Stimulated activated CD4-positive, alpha-beta T cell treated with anti-CD3 and anti-CD28 coated beads, Interleukin-15, amount 100 ng/mL, for 48 hours (primary cell): ENCODE data around the gene TPM4.

Experiments
- DNase-seq, 2 donors: peaks; one replicate each; pipeline ENCODE4 v3.0.0-alpha.2; 2020; ENCODE audit warnings: low read depth in 2 of 2

Gene TPM4

DNA sequence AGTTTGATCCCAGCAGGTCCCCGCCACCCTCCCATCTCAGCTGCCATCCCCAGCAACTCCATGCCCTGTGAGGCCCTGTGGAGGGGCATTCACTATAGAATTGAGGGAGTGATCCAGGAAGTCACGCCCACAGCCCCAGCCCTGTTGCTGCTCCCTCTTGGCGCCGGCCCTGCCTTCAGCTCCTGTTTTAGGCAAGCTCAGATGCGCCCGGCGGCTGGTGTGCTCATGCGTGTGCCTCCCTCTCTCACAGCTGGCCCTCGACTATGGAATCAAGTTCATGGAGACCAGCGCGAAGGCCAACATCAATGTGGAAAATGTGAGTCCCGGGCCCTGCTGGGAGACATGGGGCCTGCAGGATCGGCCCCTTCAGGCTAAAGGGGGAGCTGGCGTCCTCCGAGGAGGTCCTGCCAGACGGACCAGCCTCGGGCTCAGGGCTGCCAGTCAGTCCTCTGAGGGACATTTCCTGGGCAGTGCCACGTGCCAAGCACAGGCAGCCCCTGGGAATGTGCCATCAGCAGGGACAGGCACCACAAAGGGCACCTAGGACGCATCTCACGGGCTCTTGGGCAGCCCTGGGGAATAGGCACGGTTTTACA lies 51.6 kb downstream of the TPM4 start:
- no peak for DNase-seq

DNA sequence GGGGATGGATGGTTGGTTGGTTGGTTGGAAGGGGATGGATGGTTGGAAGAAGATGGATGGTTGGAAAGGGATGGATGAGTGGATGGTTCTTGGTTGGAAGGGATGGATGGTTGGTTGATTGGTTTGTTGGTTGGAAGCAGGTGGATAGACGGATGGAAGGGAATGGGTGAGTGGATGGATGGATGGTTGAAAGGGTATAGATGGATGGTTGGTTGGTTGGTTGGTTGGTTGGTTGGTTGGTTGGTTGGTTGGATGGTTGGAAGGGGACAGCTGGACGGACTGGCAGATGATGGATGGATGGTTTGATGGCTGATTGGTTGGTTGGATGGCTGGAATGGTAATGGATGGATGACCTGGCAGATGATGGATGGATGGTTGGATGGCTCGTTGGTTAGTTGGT lies 55.4 kb downstream of the TPM4 start:
- no peak for DNase-seq

DNA sequence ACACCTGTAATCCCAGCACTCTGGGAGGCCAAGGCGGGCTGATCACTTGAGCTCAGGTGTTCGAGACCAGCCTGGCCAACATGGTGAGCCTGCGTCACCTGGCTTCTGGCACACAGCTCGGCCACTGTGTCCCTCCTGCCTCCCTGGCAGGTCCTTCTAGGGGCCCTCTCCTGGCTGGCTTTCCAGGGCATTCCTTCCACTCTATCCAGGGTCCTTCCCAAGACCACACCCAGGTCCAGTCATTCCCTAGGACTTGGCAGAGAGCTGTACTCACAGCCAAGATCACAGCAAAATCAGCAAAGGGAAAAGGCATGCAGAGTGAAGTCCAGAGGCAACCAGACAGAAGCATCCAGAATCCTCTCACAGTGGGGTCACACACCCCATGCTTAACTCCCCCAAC lies 57.5 kb downstream of the TPM4 start:
- DNase-seq = no peak

DNA sequence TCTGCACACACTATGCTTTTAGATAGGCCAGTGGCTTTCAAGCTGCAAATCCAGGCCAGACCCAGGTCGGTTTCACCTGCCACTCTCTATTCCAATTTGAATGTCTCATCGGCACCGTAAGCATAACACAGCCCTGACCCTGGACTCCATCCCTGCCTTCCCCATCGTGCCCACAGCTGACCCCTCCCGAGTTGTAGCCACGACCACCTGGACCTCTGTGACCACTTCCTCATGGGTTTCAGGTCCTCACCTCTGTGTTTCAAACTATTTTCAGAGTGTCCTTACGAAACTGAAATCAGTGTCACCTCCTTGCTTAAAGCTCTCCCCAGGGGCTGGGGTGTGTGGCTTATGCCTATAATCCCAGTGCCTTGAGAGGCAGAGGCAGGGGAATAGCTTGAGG lies 58.2 kb downstream of the TPM4 start:
- DNase-seq = no peak

DNA sequence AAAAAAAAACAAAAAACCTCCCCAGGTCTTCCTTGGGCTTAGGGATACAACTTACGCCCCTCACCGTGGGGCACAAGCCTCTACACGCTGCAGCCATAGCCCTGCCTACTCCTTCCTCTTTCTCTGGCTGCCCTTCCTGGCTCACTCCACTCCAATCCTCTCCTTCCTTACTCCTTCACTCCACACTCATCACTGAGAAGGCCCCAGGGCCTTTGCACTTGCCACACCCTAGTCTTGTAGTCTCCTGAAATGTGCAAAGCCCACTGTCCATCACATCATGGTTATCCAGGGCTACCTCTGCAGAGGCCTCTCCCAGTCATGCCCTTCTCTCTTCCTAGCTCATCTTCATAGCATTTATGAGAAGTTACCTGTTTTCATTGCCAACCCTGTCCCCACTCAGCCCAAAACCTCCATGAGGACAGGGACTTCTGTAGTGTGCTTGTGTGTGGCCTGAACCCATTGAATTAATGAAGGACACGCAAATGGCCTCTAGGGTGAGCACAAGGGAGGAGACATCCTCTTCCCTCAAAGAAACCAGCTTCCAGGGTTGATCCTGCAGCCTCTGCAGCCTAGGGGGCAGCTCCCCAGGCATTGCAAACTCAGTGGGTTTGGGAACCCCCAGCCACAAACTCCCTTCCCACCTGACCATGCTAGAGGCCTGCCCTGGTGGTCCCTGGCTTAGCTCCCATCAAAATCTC lies 59.3 kb downstream of the TPM4 start:
- DNase-seq = no peak

DNA sequence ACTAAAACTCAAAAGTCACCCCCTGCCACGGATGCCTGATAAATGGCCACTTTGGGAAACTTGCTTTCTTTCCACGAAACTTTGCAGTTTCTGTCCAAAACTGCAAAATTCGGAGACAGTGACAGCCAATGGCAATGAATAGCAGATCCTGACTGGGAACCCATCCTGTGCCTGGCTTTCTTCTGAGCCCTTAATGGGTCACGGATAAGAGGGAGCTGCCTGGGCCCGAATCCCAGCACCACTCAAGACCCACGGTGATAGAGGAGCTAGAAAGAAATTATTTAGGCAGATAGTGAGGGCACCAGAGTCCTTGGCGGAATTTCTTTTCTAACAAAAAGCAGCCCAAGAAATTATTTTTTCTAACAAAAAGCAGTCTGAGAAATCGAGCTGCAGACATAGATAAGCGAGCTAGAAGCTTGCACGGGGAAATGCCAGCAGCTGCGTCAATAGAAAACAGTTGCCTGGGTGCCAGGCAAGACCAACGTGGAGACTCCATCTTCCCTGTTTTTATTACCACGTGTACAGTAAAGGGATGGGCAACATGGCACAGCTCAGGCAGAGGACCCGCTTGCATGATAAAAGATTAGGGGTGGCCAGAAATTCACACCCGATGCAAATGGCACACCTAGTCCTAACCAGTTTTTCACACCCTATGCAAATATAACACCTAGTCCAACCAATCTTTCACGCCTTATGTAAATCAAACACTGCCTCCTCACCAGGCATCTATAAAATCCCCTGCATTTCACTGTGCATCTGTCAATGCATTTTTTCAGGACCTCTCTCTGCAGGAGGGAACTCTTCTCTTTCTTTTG lies 60.1 kb downstream of the TPM4 start:
- no peak for DNase-seq

DNA sequence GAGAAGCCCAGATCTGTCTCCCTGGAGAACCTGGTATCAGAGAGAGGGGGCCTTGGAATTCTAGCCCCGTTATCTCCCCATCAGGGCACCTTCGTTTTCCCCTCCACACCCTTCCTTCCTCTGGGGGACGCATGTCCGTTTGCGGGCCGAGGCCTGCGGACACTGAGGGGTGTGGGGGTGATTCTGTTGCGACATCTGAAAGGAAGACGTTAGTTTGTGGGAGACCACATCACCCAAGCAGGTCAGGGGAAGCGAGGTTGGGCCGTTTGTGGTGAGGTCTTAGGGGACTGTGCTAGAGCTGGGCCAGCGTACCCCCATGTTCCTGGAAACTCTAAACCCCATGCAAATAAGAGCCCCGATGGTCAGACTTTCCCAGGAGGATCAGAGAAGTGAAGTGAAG lies 63.5 kb downstream of the TPM4 start:
- DNase-seq = no peak

DNA sequence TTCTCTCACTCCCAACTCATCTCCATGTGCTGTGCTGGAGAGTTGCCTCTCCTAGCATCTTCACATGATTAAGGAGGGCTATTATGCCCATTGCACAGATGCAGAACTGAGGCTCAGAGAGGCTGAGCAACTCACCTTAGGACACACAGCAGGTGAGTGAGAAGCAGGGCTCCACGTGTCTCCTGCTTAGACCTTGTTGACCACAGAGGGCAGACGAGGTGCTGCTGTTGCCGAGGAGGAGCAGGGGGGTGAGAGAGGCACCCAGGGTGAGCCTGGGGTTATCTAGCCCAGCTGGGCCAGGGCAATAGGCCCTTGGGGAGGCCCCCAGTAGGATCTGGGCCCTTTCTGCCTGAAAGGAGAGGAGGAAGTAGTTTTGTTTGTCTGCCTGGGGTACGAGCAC lies 64.7 kb downstream of the TPM4 start:
- no peak for DNase-seq

DNA sequence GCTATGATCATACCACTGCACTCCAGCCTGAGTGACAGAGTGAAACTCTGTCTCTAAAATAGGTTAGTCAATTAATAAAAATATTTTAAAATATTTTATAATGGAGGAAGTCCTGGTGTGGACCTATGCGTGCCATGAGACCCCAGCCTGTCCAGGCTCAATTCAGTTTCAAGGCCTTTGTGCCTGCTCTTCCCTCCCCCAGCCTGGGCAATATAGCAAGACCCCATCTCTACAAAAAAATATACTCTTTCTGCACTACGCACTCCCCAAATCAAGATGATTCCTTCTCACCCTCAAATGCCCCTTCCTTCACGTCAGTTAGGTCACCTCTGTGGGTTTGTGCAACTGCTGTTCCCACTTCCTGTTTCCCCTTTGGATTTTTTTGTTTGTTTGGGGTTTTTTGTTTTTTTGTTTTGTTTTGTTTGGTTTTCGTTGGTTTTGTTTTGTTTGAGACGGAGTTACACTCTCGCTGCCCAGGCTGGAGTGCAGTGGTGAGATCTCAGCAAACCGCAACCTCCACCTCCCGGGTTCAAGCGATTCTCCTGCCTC lies 65.8 kb downstream of the TPM4 start:
- no peak for DNase-seq

DNA sequence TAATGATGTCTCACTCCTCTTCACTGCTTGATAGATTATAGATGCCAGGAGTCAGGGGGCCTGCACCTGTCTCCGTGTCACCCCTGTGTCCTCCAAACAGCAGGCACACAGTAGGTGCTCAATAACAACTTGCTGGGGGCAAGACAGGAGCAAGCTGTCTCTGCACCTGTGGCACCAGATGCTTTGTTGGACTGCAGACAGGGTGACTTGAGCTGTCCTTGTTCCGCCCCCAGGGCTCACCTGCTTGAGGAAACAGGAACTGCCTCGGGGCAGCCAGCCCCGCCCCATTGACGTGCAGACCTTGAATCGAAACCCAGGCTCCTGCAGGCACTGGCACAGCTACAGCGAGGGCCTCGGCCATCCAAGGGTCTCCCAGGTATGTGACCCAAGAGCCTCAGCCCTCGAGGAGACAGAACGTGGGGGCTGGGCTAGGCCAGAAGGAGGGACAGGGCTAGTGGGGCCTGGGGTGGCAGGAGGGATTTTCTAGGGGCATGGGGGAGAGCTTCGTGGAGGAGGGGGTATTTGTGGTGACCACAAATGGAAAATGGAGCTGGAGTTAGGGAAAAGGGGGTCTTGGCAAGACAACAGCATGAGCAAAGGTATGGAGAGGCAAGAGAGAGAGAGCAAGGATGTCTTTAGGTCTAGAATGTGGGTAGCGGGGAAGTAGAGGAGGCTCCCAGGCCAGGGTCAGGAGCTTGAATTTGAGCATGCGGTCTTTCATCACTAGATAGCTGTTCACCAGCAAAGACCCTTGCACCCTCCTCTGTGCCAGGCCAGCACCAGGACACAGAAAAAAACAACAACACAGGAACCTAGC lies 67.3 kb downstream of the TPM4 start, which contains the start of gene HSH2D:
Gene HSH2D (plus strand): TSS at position 287 of the 817 bp plus-strand sequence. CDS start 5,066 bp downstream, outside the sequence.
- peak; percentile 66 to 71 for DNase-seq

DNA sequence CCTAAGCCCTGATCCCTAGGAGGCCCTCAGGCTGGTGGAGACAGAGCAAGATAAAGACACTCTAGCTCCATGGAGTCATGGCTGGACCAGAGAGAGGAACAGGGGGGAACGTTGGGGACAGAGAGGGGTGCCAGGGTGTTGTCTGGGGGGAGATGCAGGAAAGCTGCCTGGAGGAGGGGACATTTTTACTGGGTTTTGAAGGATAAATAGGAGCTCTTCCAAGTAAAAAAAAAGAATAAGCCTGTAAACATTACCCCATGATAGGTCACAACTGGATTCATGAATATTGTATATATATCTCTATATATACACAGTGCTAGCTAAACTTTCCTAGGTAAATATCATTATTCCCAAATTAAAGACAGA lies 67.9 kb downstream of the TPM4 start:
- DNase-seq = no peak

DNA sequence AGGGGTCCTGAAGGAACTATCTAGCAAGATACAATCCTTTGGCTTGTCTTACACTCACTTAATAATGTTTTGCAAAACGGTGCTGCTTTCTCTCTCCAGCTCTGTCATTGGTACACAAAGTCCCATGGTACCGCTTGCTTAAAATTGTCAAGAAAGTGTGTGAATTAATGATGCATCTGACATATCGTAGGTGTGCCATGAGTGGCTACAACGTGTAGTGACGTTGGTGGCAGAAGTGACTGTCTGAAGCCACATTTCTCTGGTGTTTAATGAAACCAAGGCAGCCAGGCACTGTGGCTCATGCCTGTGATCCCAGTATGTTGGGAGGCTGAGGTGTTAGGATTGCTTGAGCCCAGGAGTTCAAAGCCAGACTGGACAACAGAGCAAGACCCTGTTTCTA lies 69.8 kb downstream of the TPM4 start:
- DNase-seq = no peak

DNA sequence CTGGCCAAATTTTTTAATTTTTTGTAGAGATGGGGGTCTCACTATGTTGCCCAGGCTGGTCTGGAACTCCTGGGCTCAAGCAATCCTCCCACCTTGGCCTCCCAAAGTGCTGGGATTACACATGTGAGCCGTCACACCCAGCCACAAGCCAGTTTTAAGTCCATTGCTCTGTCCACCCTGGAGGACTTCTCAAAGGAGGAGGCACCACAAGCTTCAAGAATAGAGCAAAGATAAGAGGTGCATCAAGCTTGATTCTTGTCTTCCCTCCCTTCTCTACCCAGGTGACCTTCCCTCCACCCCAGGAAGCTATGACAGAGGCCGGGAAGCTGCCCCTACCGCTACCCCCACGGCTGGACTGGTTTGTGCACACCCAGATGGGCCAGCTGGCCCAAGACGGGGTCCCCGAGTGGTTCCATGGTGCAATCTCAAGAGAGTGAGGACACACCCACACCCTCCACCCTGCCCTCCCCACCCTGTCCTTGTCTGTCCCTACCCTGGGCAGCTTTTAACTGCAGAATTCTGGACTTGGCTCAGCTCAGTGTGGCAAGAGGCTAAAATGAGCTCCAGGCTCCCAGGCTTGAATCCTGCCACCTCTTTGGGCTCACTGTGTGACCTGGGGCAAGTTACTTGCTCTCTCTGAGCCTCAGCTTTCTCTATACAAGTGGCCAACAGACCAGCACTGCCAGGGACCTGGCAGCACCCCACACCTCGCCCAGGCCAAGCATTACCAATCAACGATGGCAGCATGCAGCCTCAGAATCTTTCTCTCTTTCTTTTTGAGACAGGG lies 72.3 kb downstream of the TPM4 start:
- no peak for DNase-seq
